NCI-H526 treated with DMSO at 0.1 percent for 48 hours (cell line): ENCODE data around the gene C19orf81.

Source experiments
- DNase-seq: peaks from one replicate; lab custom pipeline; 2025; lab: John Stamatoyannopoulos, UW

C19orf81 gene

GRCh38 chr19:50629801-50630200, 19.4 kb upstream of the C19orf81 start:
- DNase-seq = no peak

GRCh38 chr19:50632151-50632835, 17.0 kb upstream of the C19orf81 start:
- DNase-seq = no peak

GRCh38 chr19:50633359-50633758, 15.9 kb upstream of the C19orf81 start:
- DNase-seq = no peak

GRCh38 chr19:50633973-50634372, 15.3 kb upstream of the C19orf81 start:
- no peak for DNase-seq

GRCh38 chr19:50636317-50637085, 12.7 kb upstream of the C19orf81 start:
- no peak for DNase-seq

GRCh38 chr19:50638600-50638999, 10.6 kb upstream of the C19orf81 start:
- no peak for DNase-seq

- DNase-seq = peak; percentile 1
Observed at GRCh38 chr19:50639121-50640112, 9.8 kb upstream of the C19orf81 start, which contains the start of gene SYT3. TSS of gene SYT3 (minus strand) at chr19:50639881. CDS start at chr19:50637411, 2,470 bp downstream.

- no peak for DNase-seq
Observed at GRCh38 chr19:50640368-50640767, 8.9 kb upstream of the C19orf81 start.

- no peak for DNase-seq
Observed at GRCh38 chr19:50644315-50644915, 4.8 kb upstream of the C19orf81 start.

GRCh38 chr19:50645107-50645506, 4.1 kb upstream of the C19orf81 start:
- no peak for DNase-seq

GRCh38 chr19:50646074-50646807, 3.0 kb upstream of the C19orf81 start:
- no peak for DNase-seq

- DNase-seq = no peak
Observed at GRCh38 chr19:50647879-50648615, 1.2 kb upstream of the C19orf81 start.

- no peak for DNase-seq
Observed at GRCh38 chr19:50648659-50649058, 586 bp upstream of the C19orf81 start.

- DNase-seq = no peak
Observed at GRCh38 chr19:50651174-50651573, 1.9 kb downstream of the C19orf81 start.

GRCh38 chr19:50652722-50653121, 3.5 kb downstream of the C19orf81 start:
- no peak for DNase-seq

GRCh38 chr19:50654882-50655281, 5.6 kb downstream of the C19orf81 start:
- no peak for DNase-seq

- DNase-seq = no peak
Observed at GRCh38 chr19:50657222-50657669, 8.0 kb downstream of the C19orf81 start.

- peak; percentile 29 for DNase-seq
Observed at GRCh38 chr19:50657712-50658440, 8.6 kb downstream of the C19orf81 start.
